Bronchial epithelial cell (primary cell): Measurements from ENCODE around the gene TPPP3. TPM values are rescaled to one million over a fixed set of nuclear protein-coding genes. Genes with fewer than 3 reads are reported as not detected.

ENCODE experiments used
- DNase-seq: peaks from one replicate; pipeline ENCODE4 v3.0.0-alpha.2; 2010; ENCODE audit warnings: low read depth
- FAIRE-seq: peaks from 2 replicates; lab custom pipeline; 2011; peaks lifted over from hg19 to GRCh38; lab: Jason Lieb, UNC
- H3K27me3 ChIP-seq: 2 replicates; pipeline ENCODE4 v1.5.1; 2011; ENCODE audit warnings: low read length; ENCODE audit not compliant: control insufficient read depth, insufficient read depth
- H3K36me3 ChIP-seq: 2 replicates; pipeline ENCODE4 v1.5.1; 2011; ENCODE audit warnings: low read length; ENCODE audit not compliant: control insufficient read depth, insufficient read depth
- H3K4me3 ChIP-seq: 2 replicates; pipeline ENCODE4 v1.5.1; 2011; ENCODE audit warnings: mild to moderate bottlenecking, low read depth, low read length, control low read depth
- CTCF ChIP-seq: IDR thresholded peaks from 2 replicates; pipeline ENCODE4 v1.5.1; 2011; ENCODE audit warnings: mild to moderate bottlenecking, moderate library complexity, low read length, control low read depth, inconsistent platforms; ENCODE audit not compliant: insufficient read depth, severe bottlenecking
- total RNA-seq: library from RNA; depleted of rRNA; stranded (reverse); fragments of >200 nt; gene quantifications from 2 replicates; pipeline ENCODE4 v1.2.1, GENCODE V29; 2014

Gene TPPP3
- total RNA-seq = 0.13 TPM in 1 of 2 replicates, not detected in the other

GRCh38 chr16:67393111-67393787 is at the start of gene TPPP3:
Gene TPPP3 (minus strand): TSS chr16:67393498. CDS start chr16:67391111, 2,387 bp downstream.
- H3K36me3 ChIP-seq = no peaks in the 10 kb centered on the region
- FAIRE-seq = no peak
- peaks cover 13% of the 10 kb centered on the region for H3K27me3 ChIP-seq
- peak within 1 kb of the TSS; percentile 4 for H3K4me3 ChIP-seq
- TF ChIP-seq CTCF = peak; percentile 72
- DNase-seq = peak; percentile 37

DNA sequence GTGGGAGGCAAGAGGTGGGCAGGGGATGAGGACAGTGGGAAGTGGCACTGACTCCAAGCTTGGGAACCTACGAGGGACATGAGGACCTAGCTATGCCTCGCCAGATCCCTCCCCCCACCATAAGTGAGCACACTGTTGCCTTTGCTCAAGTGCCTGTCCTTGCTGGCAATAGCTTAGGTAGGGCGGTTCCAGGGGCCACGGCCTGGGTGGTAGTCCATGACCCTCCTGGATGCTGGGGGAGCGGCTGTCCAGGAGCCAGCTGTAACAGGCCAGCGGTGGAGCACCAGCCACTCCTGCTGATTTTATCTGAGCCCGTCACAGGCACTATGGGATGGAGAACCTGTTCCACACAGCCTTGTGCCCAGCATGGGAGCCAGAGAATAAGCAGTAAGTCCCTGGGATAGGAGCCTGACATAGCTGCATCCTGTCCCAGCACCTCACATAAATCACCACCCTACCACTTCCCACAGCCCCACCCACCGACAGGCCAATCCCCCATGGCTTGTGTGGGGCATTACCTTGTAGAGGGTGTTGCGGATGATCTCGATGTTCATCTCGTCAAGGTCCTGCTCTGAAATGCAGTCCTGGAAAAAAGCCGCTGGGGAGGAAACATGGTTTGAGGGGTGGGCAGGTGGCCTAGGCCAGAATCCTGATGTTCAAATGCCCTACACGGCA is 49.4 kb upstream of the TPPP3 start:
- peak; percentile 7 for FAIRE-seq
- no peaks in the 10 kb centered on the region for H3K27me3 ChIP-seq
- no peak overlapping the region for H3K4me3 ChIP-seq
- TF ChIP-seq CTCF = no peak
- peaks cover 30% of the 10 kb centered on the region for H3K36me3 ChIP-seq
- DNase-seq = no peak

DNA sequence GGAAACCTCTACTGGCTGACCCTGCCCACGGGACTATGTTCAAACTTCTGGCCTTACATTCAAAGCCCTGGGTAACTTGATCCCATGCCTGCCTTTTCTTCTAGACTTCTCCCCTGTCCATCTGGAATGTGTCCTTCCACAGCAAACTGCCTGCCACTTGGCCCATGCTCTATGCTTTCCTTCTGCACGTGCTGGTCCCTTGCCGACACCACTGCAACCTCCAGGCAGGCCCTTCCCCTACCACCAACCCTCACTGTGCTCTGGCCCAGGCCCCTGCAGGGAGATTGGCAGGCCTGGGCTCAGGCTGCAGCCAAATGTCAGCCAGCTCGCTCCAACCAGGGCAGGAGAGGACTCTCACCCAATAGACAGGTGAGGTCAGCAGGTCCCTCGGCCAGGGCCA is 48.6 kb upstream of the TPPP3 start:
- H3K36me3 ChIP-seq = peaks cover 25% of the 10 kb centered on the region
- H3K27me3 ChIP-seq = no peaks in the 10 kb centered on the region
- no peak overlapping the region for H3K4me3 ChIP-seq
- no peak for TF ChIP-seq CTCF
- DNase-seq (no peak), FAIRE-seq (no peak)

- TF ChIP-seq CTCF = no peak
- Histone ChIP-seq H3K27me3 (no peaks in the 10 kb centered on the region), H3K36me3 (peaks cover 26% of the 10 kb centered on the region), H3K4me3 (no peak overlapping the region)
- DNase-seq (no peak), FAIRE-seq (no peak)
Measured at GRCh38 chr16:67441271-67441753, 48.0 kb upstream of the TPPP3 start.

DNA sequence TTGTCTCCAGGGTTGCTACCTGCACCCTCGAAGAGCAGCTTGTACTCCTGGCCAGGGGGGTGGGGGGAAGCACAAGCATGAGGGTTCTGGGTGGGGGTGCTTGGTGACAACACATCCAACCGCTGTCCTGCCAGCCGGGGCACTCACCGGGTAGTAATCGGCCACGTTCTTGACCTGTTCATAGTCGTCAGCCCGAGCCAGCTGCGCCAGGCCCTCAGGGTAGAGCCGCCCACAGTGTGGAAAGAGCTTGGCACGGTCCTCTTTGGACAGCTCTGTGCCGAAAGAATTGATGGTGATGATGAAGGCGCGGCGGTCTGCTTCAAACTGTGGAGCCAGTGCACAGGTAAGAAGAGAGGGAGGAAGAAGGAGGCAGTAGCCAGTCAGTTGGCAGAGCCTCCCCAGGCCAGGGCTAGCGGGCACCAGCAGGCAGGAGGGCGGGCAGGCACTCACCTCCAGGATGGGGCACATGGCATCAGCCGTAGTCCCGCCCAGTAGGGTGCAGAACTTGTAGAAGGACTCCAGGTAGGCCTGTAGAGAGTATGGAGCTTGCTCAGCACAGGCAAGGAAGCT is 45.6 kb upstream of the TPPP3 start:
- Histone ChIP-seq H3K4me3 (no peak overlapping the region), H3K36me3 (peaks cover 20% of the 10 kb centered on the region), H3K27me3 (no peaks in the 10 kb centered on the region)
- FAIRE-seq (no peak), DNase-seq (no peak)
- TF ChIP-seq CTCF = no peak
